Midbrain (tissue), 1 donor: ENCODE results near the gene PUS7L.
"Not testable (repeated sequence)": the region's sequence is repeated elsewhere in the genome, so short reads cannot be mapped to it uniquely, and the experiment has no call there.

ENCODE experiments used
- DNase-seq: peaks from one replicate; lab custom pipeline; 2025; lab: John Stamatoyannopoulos, UW

The PUS7L gene

DNA sequence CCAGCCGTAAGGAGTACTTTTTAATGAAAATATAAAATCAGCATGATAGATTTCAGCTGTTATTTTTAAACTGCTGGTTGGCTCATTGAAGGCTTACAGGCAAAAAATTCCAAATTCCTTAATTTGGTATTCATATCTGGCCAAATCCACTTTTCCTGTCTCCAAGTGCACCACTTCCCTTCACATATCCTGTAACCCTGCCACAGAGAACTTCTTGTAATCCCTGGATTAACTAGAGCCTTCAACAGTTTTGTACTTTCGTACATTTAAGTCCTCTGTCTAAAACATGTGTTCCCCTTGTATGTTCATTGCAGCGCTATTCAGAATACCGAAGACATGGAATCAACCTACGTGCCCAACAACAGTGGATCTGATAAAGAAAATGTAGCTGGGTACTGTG is 9.6 kb downstream of the PUS7L start:
- DNase-seq = no peak

DNA sequence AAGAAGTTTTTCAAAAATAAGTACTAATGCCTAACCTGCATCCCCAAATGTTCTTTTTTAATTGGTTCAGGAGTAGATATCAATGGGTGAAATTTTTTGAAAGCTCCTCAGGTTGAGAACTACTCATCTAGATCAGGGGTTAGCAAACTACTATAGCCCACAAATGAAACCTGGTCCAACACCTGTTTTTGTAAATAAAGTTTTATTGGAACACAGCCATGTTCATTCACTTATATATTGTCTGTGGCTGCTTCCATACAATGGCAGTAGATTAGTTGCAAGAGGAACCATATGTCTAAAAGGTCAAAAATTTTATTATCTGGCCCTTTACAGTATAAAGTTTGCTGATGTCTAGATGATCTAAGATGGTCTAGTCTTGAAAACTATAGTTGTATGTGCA is 13.8 kb downstream of the PUS7L start:
- DNase-seq = no peak

DNA sequence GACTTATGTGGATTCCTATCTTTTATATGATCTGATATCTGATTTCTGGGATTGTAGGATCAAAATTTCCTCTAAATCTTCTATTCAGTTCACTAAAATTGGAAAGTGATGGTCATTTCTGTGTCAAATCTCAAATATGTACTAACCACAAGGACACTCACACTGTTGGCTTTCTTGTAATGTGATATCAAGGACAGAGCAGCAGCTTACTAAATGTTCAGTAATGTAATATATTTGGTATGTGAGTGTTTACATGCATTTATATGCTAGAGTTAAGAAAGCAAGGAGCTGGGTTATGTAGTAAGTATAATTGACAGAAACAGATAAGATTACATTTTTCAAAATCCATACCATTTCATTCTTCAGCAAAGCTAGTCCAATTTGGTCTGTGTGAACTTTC is 16.5 kb downstream of the PUS7L start:
- no peak for DNase-seq

DNA sequence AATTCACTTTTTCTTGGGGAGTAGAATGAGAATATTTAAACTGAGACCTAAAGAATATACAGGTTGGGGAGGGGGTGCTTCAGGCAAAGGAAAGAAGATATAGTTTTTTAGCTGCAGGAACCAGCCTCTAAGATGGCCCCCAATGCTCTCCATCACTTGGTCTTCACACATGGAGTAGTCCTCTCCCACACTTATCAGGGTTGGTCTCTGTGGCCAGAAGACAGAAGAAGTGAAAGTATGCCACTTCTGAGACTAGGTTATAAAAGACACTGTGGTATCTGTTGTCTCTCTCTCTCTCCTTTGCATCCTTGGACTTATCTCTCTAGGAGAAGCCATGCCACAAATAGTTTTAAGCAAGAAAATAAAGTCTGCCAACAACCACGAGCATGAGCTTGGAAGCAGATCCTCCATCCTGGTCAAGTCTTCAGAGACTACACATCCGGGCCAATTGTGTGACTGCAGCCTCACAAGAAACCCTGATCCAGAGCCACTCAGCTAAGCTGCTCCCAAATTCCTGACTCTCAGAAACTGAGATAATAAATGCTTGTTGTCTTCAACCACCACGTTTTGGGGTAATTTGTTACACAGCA is 18.0 kb downstream of the PUS7L start:
- DNase-seq = no peak

DNA sequence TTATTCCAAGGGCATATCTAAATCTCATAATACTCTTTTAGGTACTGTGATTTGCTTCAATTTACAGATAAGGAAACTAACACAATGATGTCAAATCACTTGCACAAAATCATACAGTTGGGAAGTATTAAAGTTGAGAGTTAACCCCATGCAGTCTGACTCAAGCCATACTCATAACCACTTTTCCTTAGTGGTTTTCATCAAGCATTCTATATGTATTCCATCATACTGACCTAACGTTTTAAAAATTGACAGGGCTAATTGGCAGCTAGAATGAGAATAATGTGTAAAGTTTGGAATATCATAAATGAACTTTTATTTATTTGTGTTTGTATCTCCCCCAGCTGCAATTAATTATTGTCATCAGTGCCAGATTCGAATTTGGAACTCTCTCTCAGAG is 20.9 kb downstream of the PUS7L start:
- no peak for DNase-seq

DNA sequence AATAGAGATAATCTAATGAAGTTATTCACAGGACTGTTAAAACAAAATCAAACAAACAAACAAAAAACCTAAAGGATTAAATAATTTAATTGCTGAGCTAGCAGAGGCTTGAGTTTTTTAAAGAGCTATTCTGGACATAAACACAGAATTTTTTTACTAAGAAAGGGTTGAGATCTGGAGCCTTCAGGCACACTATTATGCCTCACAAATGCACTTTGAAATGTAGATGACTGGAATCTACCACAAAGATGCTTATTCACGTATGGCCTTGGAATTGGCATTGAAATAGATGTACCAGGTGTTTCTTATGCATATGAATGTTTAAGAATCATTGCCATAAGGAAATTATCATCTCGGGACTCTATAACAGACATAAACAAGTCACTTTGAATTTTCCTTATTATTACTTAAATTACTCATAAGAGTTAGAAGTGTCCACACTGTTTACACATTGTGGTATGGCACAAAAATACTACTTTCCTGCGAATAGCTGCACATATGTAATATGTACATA is 21.6 kb downstream of the PUS7L start:
- no peak for DNase-seq

DNA sequence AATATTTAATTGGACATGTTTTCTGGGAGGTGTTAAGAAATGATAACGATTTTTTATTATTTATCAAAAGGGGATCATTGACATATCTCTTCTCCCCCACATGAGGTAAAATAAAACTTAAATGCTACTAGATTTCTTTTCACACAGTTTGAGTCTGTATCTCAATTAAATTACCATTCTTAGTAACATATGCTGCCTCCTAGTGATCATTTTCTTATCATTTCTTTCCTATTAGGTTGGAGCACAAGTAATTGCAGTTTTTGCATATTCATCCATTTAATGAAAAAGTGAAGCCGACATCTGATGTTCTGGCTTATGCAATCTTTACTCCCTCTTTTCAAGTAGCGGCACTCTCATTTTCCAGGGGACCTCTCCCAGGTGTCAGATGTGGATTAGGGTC is 24.9 kb downstream of the PUS7L start:
- DNase-seq = no peak

DNA sequence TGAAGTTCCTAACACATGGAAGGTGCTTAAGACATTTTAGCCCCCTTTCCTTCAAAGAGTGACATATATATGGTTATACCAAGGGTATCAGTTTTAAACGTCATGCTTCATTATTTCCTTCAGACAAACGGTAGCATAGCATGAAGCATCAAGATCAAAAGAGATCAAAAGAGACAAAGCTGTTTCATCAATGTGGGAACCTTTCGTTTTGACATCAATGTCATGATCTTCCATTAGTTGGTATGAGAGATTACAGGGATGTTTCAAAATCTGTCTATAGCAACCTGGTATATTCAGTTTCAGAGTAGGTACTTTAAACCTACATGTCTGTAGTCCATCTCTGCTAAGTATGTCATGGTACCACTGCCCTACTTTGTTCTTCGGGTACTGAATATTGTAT is 28.3 kb downstream of the PUS7L start:
- DNase-seq = no peak

DNA sequence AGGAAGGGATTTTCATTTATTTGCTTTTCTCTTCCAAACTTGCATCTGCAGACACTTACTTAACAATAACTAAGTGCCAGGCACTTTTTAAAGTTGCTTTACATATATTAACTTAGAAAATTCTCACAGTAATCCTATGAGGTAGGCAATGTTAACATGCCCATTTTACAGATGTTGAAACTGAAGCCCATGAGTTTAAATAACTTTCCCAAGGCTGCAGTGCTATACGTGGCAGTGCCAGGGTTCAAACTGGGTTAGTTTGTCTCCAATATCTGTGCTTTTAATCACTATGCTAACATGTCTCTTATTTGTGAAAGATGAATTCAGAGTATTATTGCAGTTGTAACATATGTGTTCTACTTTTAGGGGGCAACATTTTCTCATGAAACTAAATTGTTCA is 29.9 kb downstream of the PUS7L start:
- no peak for DNase-seq

DNA sequence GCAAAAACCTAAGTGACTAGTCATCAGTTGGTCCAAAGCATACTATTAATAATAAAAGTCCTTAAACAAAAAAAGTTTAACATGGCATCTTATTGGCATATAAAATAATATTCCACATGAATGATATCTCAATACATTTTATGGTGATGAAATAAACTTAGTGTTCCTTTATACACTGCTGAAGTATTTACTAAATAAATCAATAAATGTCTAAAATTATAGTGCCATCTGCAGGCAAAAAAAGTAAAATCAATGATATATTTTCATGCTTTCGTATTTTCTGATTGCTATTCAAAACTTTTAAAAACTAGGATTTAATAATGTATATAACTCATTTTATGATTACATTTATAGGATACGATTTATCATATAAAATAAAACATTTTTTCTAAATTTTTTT is 30.5 kb downstream of the PUS7L start:
- peak; percentile 8 for DNase-seq

DNA sequence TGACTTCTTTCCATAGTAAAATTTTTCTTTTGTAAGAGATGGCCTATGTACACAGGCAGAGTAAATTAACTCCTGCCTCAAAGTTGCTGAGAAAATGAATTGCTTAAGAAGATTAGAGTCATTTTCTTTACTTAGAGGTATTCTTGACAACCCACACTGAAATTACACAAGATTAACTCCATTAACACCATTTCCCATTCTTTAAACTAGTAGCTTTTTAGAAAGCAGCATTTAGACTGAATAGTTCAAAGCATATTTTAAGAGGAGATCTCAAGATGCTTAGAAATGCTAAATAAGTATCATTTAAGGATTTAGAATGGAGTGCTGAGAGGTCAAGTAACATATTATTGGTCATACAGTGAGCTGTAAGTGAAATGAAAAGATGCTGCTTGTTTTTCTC is 35.5 kb downstream of the PUS7L start:
- no peak for DNase-seq

DNA sequence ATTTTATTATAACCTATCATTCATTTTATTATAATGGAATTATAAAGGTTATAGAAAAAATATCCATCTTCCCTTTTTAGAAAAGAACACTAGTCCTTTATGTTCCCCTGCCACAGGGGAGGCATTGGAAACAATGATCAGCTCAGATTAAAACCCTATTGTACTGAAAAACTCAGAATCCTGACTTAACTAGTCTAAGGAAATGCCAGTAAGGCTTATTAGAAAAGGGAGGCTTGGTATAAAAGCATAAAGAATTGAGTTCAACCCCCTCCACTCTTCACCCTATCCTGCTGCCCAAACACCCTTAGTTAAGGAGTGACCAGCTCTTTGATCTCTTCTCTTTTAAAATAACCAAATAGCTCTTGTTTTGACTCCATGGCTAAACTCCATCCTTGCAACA is 36.0 kb downstream of the PUS7L start:
- DNase-seq = no peak

DNA sequence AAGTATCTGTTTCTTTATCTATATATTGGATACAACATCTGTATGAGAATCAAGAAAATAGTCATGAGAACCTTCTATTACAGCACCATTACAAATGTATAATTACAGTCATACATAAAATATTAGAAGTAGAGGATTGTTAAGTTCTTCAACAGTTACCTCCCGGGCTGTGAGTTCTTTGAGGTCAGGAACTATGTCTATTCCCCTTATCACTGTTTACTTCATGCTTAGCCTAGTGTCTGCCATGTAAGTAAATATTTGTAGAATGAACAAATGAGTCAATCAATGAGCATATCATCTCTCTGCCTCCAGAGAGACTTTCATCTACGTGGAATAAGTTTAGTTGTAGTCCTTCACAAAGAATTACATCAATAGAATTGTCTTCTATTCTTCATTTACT is 47.2 kb downstream of the PUS7L start:
- no peak for DNase-seq

DNA sequence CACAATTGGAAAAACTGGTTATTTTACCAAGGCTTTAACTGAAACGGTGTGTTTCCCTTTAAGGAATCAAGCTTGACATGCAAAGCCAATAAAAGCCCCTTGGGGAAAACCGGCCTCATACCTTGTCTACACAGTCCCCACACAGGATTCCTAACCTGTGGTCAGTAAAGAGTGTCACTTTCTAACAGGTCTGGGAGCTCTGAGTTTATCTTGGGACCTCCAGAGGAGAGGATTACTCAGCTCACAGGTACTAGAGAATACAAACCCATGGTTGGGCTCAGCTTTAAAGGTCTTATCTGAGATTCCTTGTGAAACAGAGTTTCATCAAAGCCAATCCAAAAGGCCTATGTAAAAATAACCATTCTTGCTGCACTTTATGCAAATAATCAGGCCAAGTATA is 54.8 kb downstream of the PUS7L start:
- DNase-seq = not testable (repeated sequence)

DNA sequence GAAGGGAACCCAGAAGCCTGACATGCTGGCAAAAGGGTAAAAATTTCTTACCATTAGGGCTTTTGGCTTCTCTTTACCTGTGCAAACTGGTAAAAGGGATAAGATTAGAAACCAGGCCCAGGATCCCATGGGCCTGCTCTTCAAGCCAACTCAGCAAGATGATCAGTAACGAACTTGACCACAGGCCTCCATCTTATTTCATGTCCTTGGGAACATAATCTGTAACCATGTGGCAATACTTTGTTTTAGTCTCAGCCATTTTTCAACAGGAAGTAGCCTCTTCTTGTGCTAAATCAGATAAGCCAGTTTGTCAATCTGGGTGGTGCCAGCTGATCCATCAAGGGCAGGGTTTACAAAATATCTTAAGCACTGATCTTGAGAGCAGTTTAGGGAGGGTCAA is 57.4 kb downstream of the PUS7L start:
- not testable (repeated sequence) for DNase-seq

DNA sequence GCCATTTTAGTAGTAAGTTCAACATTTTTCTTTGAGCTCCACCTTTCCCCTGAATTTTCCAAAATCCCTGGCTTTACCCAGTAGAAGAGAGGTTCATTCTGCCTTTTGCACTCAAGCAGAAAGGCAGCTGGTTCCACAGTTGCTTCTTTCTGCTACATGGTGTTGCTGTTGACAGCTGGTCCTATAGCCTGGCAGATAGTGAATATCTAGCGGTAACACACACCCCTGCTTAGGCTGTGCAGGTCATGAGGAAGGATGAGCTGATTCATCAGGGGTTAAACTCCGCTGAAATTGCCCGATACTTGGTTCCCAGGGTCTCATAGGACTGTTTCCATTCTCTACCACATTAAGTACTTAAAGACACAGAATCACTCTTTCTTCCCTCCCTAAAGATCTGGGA is 62.4 kb downstream of the PUS7L start:
- no peak for DNase-seq

DNA sequence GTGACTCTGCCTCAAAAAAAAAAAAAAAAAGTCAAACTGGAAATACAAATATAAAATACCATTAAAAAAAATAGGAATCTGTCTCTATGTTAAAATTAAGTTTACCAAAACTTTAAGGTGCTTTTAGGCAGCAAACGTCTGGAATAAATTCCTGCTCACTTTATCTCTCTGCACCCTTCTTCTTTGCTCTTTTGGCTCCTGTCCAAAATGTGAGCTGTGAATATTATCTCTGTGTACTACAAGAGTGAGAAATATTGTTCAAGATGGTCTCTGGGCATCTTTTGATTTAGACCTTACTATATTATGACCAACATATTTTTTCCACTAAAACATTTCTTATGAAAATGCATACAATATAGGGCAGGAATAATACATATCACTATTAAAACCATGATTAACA is 63.7 kb downstream of the PUS7L start:
- DNase-seq = no peak

DNA sequence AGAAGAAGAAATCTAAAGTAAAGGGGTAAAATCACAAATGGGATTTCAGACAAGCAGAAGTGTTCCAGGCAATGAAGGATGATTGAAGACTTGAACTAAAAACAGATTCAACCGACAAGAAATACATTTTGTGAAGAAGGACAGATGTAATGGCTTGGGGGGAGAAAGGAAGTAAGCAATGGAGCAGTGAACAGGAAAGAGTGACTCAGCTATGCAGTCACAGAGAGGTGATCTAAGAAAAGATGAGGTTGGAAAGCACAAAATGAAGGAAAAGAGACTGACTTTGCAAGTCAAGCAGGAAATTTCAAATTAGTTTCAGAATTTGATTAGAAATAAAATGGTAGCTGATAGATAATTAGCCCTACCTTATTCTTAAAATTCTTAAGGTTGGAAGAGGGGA is 66.5 kb downstream of the PUS7L start:
- no peak for DNase-seq

DNA sequence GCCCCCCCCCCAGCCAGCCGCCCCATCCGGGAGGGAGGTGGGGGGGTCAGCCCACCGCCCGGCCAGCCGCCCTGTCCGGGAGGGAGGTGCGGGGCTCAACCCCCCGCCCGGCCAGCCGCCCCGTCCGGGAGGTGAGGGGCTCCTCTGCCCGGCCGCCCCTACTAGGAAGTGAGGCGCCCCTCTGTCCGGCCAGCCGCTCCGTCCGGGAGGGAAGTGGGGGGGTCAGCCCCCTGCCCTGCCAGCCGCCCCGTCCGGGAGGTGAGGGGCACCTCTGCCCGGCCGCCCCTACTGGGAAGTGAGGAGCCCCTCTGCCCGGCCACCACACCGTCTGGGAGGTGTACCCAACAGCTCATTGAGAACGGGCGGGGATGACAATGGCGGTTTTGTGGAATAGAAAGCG is 73.1 kb downstream of the PUS7L start:
- not testable (repeated sequence) for DNase-seq

DNA sequence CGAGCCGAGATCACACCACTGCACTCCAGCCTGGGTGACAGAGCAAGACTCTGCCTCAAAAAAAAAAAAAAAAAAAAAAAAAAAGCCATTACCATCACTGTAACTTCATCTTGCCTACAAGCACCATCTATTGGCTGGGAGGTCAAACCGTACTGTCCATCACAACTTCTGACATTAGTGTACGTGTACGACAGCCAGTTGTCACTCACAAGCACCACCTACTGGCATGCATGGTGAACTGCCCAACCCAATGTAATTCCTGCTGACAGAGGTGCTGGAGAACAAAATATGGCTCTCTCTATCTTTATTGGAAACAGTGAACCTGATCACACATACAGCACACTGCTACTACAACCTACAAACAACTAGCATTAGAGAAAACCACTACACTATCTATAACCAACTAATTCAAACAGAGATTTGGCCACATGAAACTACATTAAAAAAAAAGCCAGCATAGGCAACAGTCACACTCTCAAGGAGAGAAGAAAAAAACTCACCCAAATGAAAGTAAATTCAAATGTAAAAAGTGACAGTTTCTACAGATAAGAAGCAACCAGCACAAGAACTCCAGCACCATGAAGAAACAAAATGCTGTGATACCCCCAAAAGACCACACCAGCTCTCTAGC is 82.3 kb downstream of the PUS7L start:
- DNase-seq = no peak

DNA sequence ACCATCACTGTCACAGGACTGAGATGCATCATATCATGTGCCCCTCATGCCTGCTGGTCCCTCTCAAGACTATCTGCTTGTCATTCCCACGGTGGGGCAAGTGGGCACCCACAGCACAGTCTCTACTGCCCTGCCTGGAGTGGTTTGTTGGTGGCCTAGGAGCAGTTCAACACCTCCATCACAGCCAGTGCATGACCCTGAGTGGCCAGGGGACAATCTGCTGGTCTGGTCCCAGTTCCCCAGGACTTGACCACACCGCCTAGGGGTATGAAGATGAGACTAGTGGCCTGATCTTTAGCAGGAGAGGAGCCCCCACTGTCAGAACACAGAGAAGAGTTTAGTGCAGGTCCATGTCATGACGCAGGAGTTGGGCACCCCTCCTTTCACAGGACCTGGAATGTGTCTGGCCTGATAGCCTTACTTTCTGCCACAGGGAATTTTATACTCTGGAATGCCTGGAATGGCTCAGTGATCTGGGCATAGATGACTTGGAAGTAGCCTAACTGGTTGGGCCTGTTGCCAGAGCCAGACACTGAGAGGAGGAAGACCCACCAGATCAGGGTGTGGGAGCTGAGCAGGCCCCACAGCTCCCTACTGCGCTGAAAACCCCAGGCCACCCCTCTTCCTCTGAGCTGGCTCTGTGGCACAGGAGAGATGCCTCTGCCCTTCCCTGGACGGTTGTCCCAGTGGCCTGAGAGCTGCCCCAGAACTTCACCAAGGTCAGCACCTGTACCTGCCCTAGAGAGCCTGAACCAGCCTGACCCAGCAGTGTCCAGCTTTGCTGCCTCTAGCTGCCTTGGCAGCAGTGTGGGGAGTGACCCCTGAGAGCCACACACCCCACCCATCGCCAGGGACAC is 83.3 kb downstream of the PUS7L start:
- no peak for DNase-seq

DNA sequence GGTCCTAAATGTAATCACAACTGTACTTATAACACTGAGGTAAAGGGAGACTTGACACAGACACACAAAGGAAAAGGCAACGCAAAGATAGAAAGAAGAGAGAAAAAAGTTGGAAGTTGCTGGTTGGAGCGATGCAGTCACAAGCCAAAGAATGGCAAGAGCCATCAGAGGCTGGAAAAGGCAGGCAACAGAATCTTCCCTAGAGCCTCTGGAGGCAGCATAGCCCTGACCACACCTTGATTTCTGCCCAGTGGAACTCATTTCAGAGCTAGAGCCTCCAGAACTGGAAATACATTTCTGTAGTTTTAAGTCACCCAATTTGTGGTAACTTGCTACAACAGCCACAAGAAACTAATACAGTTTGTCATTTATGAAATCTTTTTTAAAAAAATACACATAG is 89.2 kb downstream of the PUS7L start:
- DNase-seq = no peak
